H9 (cell line): ENCODE data around the gene RTP4. TPM values are rescaled to one million over a fixed set of nuclear protein-coding genes. Genes with fewer than 3 reads are reported as not detected.
"Not testable (repeated sequence)": the region's sequence is repeated elsewhere in the genome, so short reads cannot be mapped to it uniquely, and the experiment has no call there.

Source experiments
- DNase-seq: peaks from one replicate; pipeline ENCODE4 v3.0.0-alpha.2; 2017
- H2AFZ ChIP-seq: one replicate; pipeline ENCODE4 v1.6.1; 2013; ENCODE audit warnings: mild to moderate bottlenecking, low read length, control low read depth, moderate library complexity
- H2AK5ac ChIP-seq: 2 replicates; pipeline ENCODE4 v1.6.1; 2013; ENCODE audit warnings: low read length, control low read depth, mixed read lengths; ENCODE audit not compliant: insufficient read length
- H2BK120ac ChIP-seq: one replicate; pipeline ENCODE4 v1.6.1; 2013; ENCODE audit warnings: low read depth, mild to moderate bottlenecking, low read length, control low read depth, inconsistent platforms; ENCODE audit not compliant: poor library complexity, severe bottlenecking
- H2BK12ac ChIP-seq: 2 replicates; pipeline ENCODE4 v1.6.1; 2013; ENCODE audit warnings: low read length, control low read depth, mixed read lengths, low read depth; ENCODE audit not compliant: insufficient read length
- H2BK15ac ChIP-seq: 2 replicates; pipeline ENCODE4 v1.6.1; 2013; ENCODE audit warnings: low read depth, low read length, control low read depth
- H2BK20ac ChIP-seq: one replicate; pipeline ENCODE4 v1.6.1; 2013; ENCODE audit warnings: low read depth, mild to moderate bottlenecking, low read length, control low read depth, inconsistent platforms; ENCODE audit not compliant: poor library complexity, severe bottlenecking
- H2BK5ac ChIP-seq: 2 replicates; pipeline ENCODE4 v1.6.1; 2013; ENCODE audit warnings: low read length, control low read depth, mixed read lengths; ENCODE audit not compliant: insufficient read length
- H3K14ac ChIP-seq: 2 replicates; pipeline ENCODE4 v1.6.1; 2013; ENCODE audit warnings: low read length, control low read depth; ENCODE audit not compliant: insufficient read depth
- H3K18ac ChIP-seq: 2 replicates; pipeline ENCODE4 v1.6.1; 2013; ENCODE audit warnings: low read depth, mild to moderate bottlenecking, mixed read lengths, low read length, control low read depth; ENCODE audit not compliant: insufficient read length
- H3K23ac ChIP-seq: 2 replicates; pipeline ENCODE4 v1.6.1; 2013; ENCODE audit warnings: low read length, control low read depth, mixed read lengths, low read depth; ENCODE audit not compliant: insufficient read length
- H3K23me2 ChIP-seq: 2 replicates; pipeline ENCODE4 v1.6.1; 2013; ENCODE audit warnings: low read depth, mild to moderate bottlenecking, mixed read lengths, low read length, control low read depth; ENCODE audit not compliant: insufficient read length, poor library complexity, severe bottlenecking
- H3K27ac ChIP-seq: 2 replicates; pipeline ENCODE4 v1.5.1; 2013; ENCODE audit warnings: low read length, control low read depth, mixed read lengths, low read depth; ENCODE audit not compliant: insufficient read length
- H3K27me3 ChIP-seq: 2 replicates; pipeline ENCODE4 v1.6.1; 2013; ENCODE audit warnings: low read length, control low read depth, inconsistent platforms; ENCODE audit not compliant: insufficient read depth
- H3K4ac ChIP-seq: 2 replicates; pipeline ENCODE4 v1.6.1; 2013; ENCODE audit warnings: low read depth, mild to moderate bottlenecking, control low read depth, inconsistent platforms, low read length, moderate library complexity
- H3K4me1 ChIP-seq: 2 replicates; pipeline ENCODE4 v1.6.1; 2013; ENCODE audit warnings: low read length, control low read depth, inconsistent platforms; ENCODE audit not compliant: insufficient read depth
- H3K4me2 ChIP-seq: 2 replicates; pipeline ENCODE4 v1.6.1; 2013; ENCODE audit warnings: low read length, control low read depth, mixed read lengths; ENCODE audit not compliant: insufficient read length, insufficient read depth
- H3K56ac ChIP-seq: 2 replicates; pipeline ENCODE4 v1.6.1; 2013; ENCODE audit warnings: low read depth, mild to moderate bottlenecking, mixed read lengths, low read length, control low read depth; ENCODE audit not compliant: insufficient read length
- H3K79me1 ChIP-seq: 2 replicates; pipeline ENCODE4 v1.6.1; 2013; ENCODE audit warnings: low read depth, mild to moderate bottlenecking, moderate library complexity, low read length, control low read depth, inconsistent platforms; ENCODE audit not compliant: insufficient read depth, poor library complexity, severe bottlenecking
- H3K79me2 ChIP-seq: 2 replicates; pipeline ENCODE4 v1.6.1; 2013; ENCODE audit warnings: low read length, control low read depth, inconsistent platforms; ENCODE audit not compliant: insufficient read depth
- H3K9ac ChIP-seq: 2 replicates; pipeline ENCODE4 v1.6.1; 2013; ENCODE audit warnings: low read length, control low read depth, mixed read lengths; ENCODE audit not compliant: insufficient read length; ENCODE audit errors: extremely low read depth
- H3K9me3 ChIP-seq: one replicate; pipeline ENCODE4 v1.6.1; 2013; ENCODE audit warnings: low read depth, low read length, inconsistent platforms; ENCODE audit not compliant: control insufficient read depth
- H3T11ph ChIP-seq: one replicate; pipeline ENCODE4 v1.6.1; 2013; ENCODE audit warnings: mild to moderate bottlenecking, low read length, control low read depth, inconsistent platforms
- H4K20me1 ChIP-seq: one replicate; pipeline ENCODE4 v1.6.1; 2013; ENCODE audit not compliant: control insufficient read depth, insufficient read length, insufficient read depth
- H4K5ac ChIP-seq: 2 replicates; pipeline ENCODE4 v1.6.1; 2013; ENCODE audit warnings: low read depth, mild to moderate bottlenecking, mixed read lengths, low read length, control low read depth; ENCODE audit not compliant: insufficient read length
- H4K8ac ChIP-seq: replicated peaks from 2 replicates; pipeline ENCODE4 v1.6.1; 2013; ENCODE audit warnings: low read length, control low read depth, mixed read lengths, low read depth; ENCODE audit not compliant: insufficient read length
- H4K91ac ChIP-seq: 2 replicates; pipeline ENCODE4 v1.6.1; 2013; ENCODE audit warnings: low read depth, mild to moderate bottlenecking, moderate library complexity, mixed read lengths, low read length, control low read depth; ENCODE audit not compliant: insufficient read length
- H3K27ac Mint-ChIP-seq, 3 experiments: 2 replicates in 2 of 3; 3 replicates in 1 of 3; pipeline ENCODE4 v1.8.0; 2020 to 2021; ENCODE audit warnings: mixed read lengths in 3 of 3, mild to moderate bottlenecking in 1 of 3, moderate library complexity in 1 of 3
- H3K27me3 Mint-ChIP-seq: 2 replicates; pipeline ENCODE4 v1.8.0; 2021; ENCODE audit warnings: low read depth, mild to moderate bottlenecking, moderate library complexity, mixed read lengths
- H3K36me3 Mint-ChIP-seq, 3 experiments: 2 replicates in 2 of 3; 3 replicates in 1 of 3; pipeline ENCODE4 v1.8.0; 2020 to 2021; ENCODE audit warnings: low read depth in 3 of 3, mixed read lengths in 3 of 3; ENCODE audit not compliant: insufficient read depth in 1 of 3
- H3K4me1 Mint-ChIP-seq, 2 experiments: 2 replicates each; pipeline ENCODE4 v1.8.0; 2020; ENCODE audit warnings: mixed read lengths in 2 of 2
- H3K4me3 Mint-ChIP-seq, 2 experiments: 2 replicates in 1 of 2; 3 replicates in 1 of 2; pipeline ENCODE4 v1.8.0; 2020 to 2021; ENCODE audit warnings: mild to moderate bottlenecking in 2 of 2, mixed read lengths in 2 of 2, moderate library complexity in 1 of 2
- H3K9me3 Mint-ChIP-seq, 2 experiments: 2 replicates in 1 of 2; 3 replicates in 1 of 2; pipeline ENCODE4 v1.8.0; 2020; ENCODE audit warnings: mild to moderate bottlenecking in 2 of 2, mixed read lengths in 2 of 2, moderate library complexity in 1 of 2
- CTCF ChIP-seq: fragments of 200-600 bp; sonication (generic); conservative IDR thresholded peaks from 3 replicates; pipeline ENCODE4 v1.8.0; 2021; ENCODE audit warnings: antibody characterized with exemption, mild to moderate bottlenecking
- WGBS: extraction: QIAGEN DNeasy Blood & Tissue Kit; methylation state at CpG from one replicate; pipeline ENCODE4 v1.1.7; 2013; ENCODE audit warnings: missing lambda C conversion rate, low lambda C conversion rate, mixed read lengths; ENCODE audit not compliant: insufficient read length; ENCODE audit errors: extremely low coverage; 5-methylcytosine and 5-hydroxymethylcytosine counted together
- total RNA-seq: library from RNA; stranded (reverse); gene quantifications from 2 replicates; pipeline ENCODE4 v1.2.1, GENCODE V29; 2021

The RTP4 gene
- total RNA-seq, 1 experiment from 2014 or later = not detected

GRCh38 chr3:187406927-187407326 lies 38.7 kb downstream of the RTP4 start:
- Histone ChIP-seq H2BK120ac (no peak overlapping the region), H3K9me3 (no peaks in the 10 kb centered on the region), H3K14ac (no peak overlapping the region), H2AK5ac (no peak overlapping the region), H3K4me2 (no peak overlapping the region), H3K23me2 (no peaks in the 10 kb centered on the region), H2AFZ (no peak overlapping the region), H3K56ac (no peak overlapping the region), H3K27me3 (no peaks in the 10 kb centered on the region), H3K23ac (no peak overlapping the region), H3K79me1 (no peaks in the 10 kb centered on the region), H2BK15ac (no peak overlapping the region), H3K18ac (no peak overlapping the region), H2BK12ac (no peak overlapping the region), H2BK20ac (no peak overlapping the region), H3K27ac (no peak overlapping the region), H3K4me1 (no peaks in the 10 kb centered on the region), H3K79me2 (no peaks in the 10 kb centered on the region), H2BK5ac (no peak overlapping the region), H3K4ac (no peak overlapping the region), H4K5ac (no peak overlapping the region), H3T11ph (no peak overlapping the region), H4K20me1 (no peaks in the 10 kb centered on the region), H4K91ac (no peak overlapping the region), H3K9ac (no peak overlapping the region), H4K8ac (no peak overlapping the region)
- Mint-ChIP-seq H3K9me3 (peaks cover 3 to 5% of the 10 kb centered on the region in 2 experiments; a peak in 3 of 5 replicates), H3K4me1 (peaks cover 3 to 6% of the 10 kb centered on the region in 2 experiments; a peak in 3 of 4 replicates), H3K4me3 (no peak overlapping the region), H3K27ac (no peak overlapping the region), H3K36me3 (no peaks in the 10 kb centered on the region; a peak in 1 of 7 replicates), H3K27me3 (no peaks in the 10 kb centered on the region)
- TF ChIP-seq CTCF = no peak
- DNase-seq = no peak
- no CpG with 5 or more reads among the region's 3 CpGs for WGBS

- Mint-ChIP-seq H3K27ac (peak overlapping the region; percentile 44 to 94 (median 68); a peak in 3 of 7 replicates), H3K4me3 (peak overlapping the region; percentile 69 to 72)
- H3K36me3 Mint-ChIP-seq, H3K14ac ChIP-seq, H4K8ac ChIP-seq, H3K23ac ChIP-seq, H3K4ac ChIP-seq, H2BK120ac ChIP-seq, H3K27me3 Mint-ChIP-seq, H3K4me1 ChIP-seq, H3T11ph ChIP-seq, H3K27ac ChIP-seq, H3K79me1 ChIP-seq, H3K4me2 ChIP-seq, H2BK15ac ChIP-seq, H3K9me3 Mint-ChIP-seq, DNase-seq, H4K20me1 ChIP-seq, H2AK5ac ChIP-seq, H3K9me3 ChIP-seq, H3K9ac ChIP-seq, H3K18ac ChIP-seq, H3K4me1 Mint-ChIP-seq, H4K5ac ChIP-seq, H2AFZ ChIP-seq, H2BK20ac ChIP-seq, H3K56ac ChIP-seq, H2BK12ac ChIP-seq, H3K79me2 ChIP-seq, H3K27me3 ChIP-seq, H2BK5ac ChIP-seq, H4K91ac ChIP-seq, H3K23me2 ChIP-seq: not testable (repeated sequence)
- WGBS = no CpG with 5 or more reads among the region's 35 CpGs
These were observed 44.0 kb downstream of the RTP4 start for GRCh38 chr3:187411991-187412781.
